HEK293 (cell line): Measurements from ENCODE around the gene RFXAP.

Experiments used
- CTCF ChIA-PET: fragments of 350-600 bp; formaldehyde crosslinking; extraction: SDS; loops from one replicate; lab custom pipeline; 2021; ENCODE audit warnings: antibody characterized with exemption; lab: Yijun Ruan, JAX
- POLR2A ChIA-PET: fragments of 300-600 bp; formaldehyde crosslinking; extraction: SDS; loops from one replicate; lab custom pipeline; 2020; ENCODE audit warnings: antibody characterized with exemption, inconsistent platforms; lab: Yijun Ruan, JAX
- H3K27ac ChIP-seq: fragments of 200-500 bp; sonication (Bioruptor generic); 2 replicates; pipeline ENCODE4 v1.5.1; 2014; ENCODE audit warnings: low read depth, low read length, control low read depth, inconsistent platforms; ENCODE audit errors: extremely low read depth
- H3K36me3 ChIP-seq, 2 experiments: fragments of 200-500 bp in 1 of 2; sonication (Bioruptor generic) in 1 of 2; 1 replicate in 1 of 2; 2 replicates in 1 of 2; pipeline ENCODE4 v1.5.1; 2014 to 2017; ENCODE audit warnings: inconsistent platforms in 2 of 2, low read length in 2 of 2; ENCODE audit not compliant: control insufficient read depth in 2 of 2, insufficient read depth in 1 of 2
- H3K4me1 ChIP-seq: fragments of 200-500 bp; sonication (Bioruptor generic); 2 replicates; pipeline ENCODE4 v1.5.1; 2014; ENCODE audit warnings: mild to moderate bottlenecking, low read length, inconsistent platforms; ENCODE audit not compliant: control insufficient read depth, insufficient read depth
- H3K4me3 ChIP-seq: 2 replicates; pipeline ENCODE4 v1.5.1; 2011; ENCODE audit warnings: low read depth, mild to moderate bottlenecking, control low read depth, low read length, moderate library complexity
- H3K9me3 ChIP-seq: fragments of 200-500 bp; sonication (Bioruptor generic); 2 replicates; pipeline ENCODE4 v1.5.1; 2014; ENCODE audit warnings: low read depth, low read length, inconsistent platforms; ENCODE audit not compliant: control insufficient read depth, insufficient read depth
- BCL11A ChIP-seq: fragments of 450-650 bp; formaldehyde crosslinking; IDR thresholded peaks from 2 replicates; pipeline ENCODE4 v1.5.1; 2016; ENCODE audit warnings: low read depth, missing biosample characterization, missing genetic modification characterization
- FEZF1 ChIP-seq: fragments of 450-650 bp; formaldehyde crosslinking; IDR thresholded peaks from 2 replicates; pipeline ENCODE4 v1.5.1; 2016; ENCODE audit warnings: missing biosample characterization, missing genetic modification characterization
- GLI4 ChIP-seq: fragments of 450-650 bp; formaldehyde crosslinking; IDR thresholded peaks from 2 replicates; pipeline ENCODE4 v1.5.1; 2016; ENCODE audit warnings: missing biosample characterization, missing genetic modification characterization
- KLF10 ChIP-seq: fragments of 450-650 bp; IDR thresholded peaks from 2 replicates; pipeline ENCODE4 v1.5.1; 2018; ENCODE audit warnings: missing biosample characterization, mild to moderate bottlenecking, missing genetic modification characterization
- MYNN ChIP-seq: fragments of 450-650 bp; formaldehyde crosslinking; IDR thresholded peaks from 2 replicates; pipeline ENCODE4 v1.5.1; 2016; ENCODE audit warnings: missing biosample characterization, missing genetic modification characterization, borderline replicate concordance
- PRDM1 ChIP-seq: fragments of 450-650 bp; formaldehyde crosslinking; IDR thresholded peaks from 2 replicates; pipeline ENCODE4; 2016; ENCODE audit warnings: missing biosample characterization, missing genetic modification characterization
- SETDB1 ChIP-seq: IDR thresholded peaks from one replicate; pipeline ENCODE4 v1.6.1; 2017; ENCODE audit warnings: mild to moderate bottlenecking, low read length, moderate library complexity, mixed read lengths; ENCODE audit not compliant: insufficient read length
- SP7 ChIP-seq: fragments of 450-650 bp; formaldehyde crosslinking; IDR thresholded peaks from 2 replicates; pipeline ENCODE4 v1.5.1; 2016; ENCODE audit warnings: missing biosample characterization, missing genetic modification characterization
- ZBTB1 ChIP-seq: fragments of 450-650 bp; formaldehyde crosslinking; IDR thresholded peaks from 2 replicates; pipeline ENCODE4 v1.5.1; 2016; ENCODE audit warnings: missing biosample characterization, missing genetic modification characterization
- ZBTB7A ChIP-seq: fragments of 450-650 bp; formaldehyde crosslinking; IDR thresholded peaks from 2 replicates; pipeline ENCODE4 v1.5.1; 2016; ENCODE audit warnings: low read depth, missing biosample characterization, missing genetic modification characterization
- ZNF157 ChIP-seq: fragments of 450-650 bp; formaldehyde crosslinking; IDR thresholded peaks from 2 replicates; pipeline ENCODE4 v1.5.1; 2016; ENCODE audit warnings: missing biosample characterization, missing genetic modification characterization
- ZNF175 ChIP-seq: fragments of 450-650 bp; formaldehyde crosslinking; IDR thresholded peaks from 2 replicates; pipeline ENCODE4 v1.5.1; 2016; ENCODE audit warnings: missing biosample characterization, missing genetic modification characterization
- ZNF184 ChIP-seq: fragments of 450-650 bp; IDR thresholded peaks from 2 replicates; pipeline ENCODE4 v1.5.1; 2018; ENCODE audit warnings: missing biosample characterization, mild to moderate bottlenecking, missing genetic modification characterization
- ZNF19 ChIP-seq: fragments of 450-650 bp; formaldehyde crosslinking; IDR thresholded peaks from 2 replicates; pipeline ENCODE4; 2016; ENCODE audit warnings: missing biosample characterization, missing genetic modification characterization, low read depth
- ZNF416 ChIP-seq: fragments of 450-650 bp; formaldehyde crosslinking; IDR thresholded peaks from 2 replicates; pipeline ENCODE4 v1.5.1; 2016; ENCODE audit warnings: missing biosample characterization, missing genetic modification characterization
- ZNF433 ChIP-seq: fragments of 450-650 bp; formaldehyde crosslinking; IDR thresholded peaks from 2 replicates; pipeline ENCODE4 v1.5.1; 2016; ENCODE audit warnings: missing biosample characterization, missing genetic modification characterization, low read depth
- ZNF571 ChIP-seq: fragments of 450-650 bp; formaldehyde crosslinking; IDR thresholded peaks from 2 replicates; pipeline ENCODE4 v1.5.0; 2017; ENCODE audit warnings: missing biosample characterization, missing genetic modification characterization
- ZNF585B ChIP-seq: fragments of 450-650 bp; formaldehyde crosslinking; IDR thresholded peaks from 2 replicates; pipeline ENCODE4 v1.5.1; 2016; ENCODE audit warnings: missing biosample characterization, missing genetic modification characterization
- ZNF701 ChIP-seq: fragments of 450-650 bp; formaldehyde crosslinking; IDR thresholded peaks from 2 replicates; pipeline ENCODE4 v1.5.1; 2016; ENCODE audit warnings: missing biosample characterization, missing genetic modification characterization
- ZNF791 ChIP-seq: fragments of 450-650 bp; formaldehyde crosslinking; IDR thresholded peaks from 2 replicates; pipeline ENCODE4 v1.5.1; 2016; ENCODE audit warnings: missing biosample characterization, missing genetic modification characterization
- ZNF830 ChIP-seq: fragments of 450-650 bp; IDR thresholded peaks from 2 replicates; pipeline ENCODE4 v1.5.0; 2018; ENCODE audit warnings: missing biosample characterization, missing genetic modification characterization, low read depth, mild to moderate bottlenecking, moderate library complexity
- ZSCAN23 ChIP-seq: fragments of 450-650 bp; formaldehyde crosslinking; IDR thresholded peaks from 2 replicates; pipeline ENCODE4 v1.5.1; 2016; ENCODE audit warnings: missing biosample characterization, missing genetic modification characterization
- ZXDB ChIP-seq: fragments of 450-650 bp; formaldehyde crosslinking; IDR thresholded peaks from 2 replicates; pipeline ENCODE4 v1.5.1; 2016; ENCODE audit warnings: missing biosample characterization, missing genetic modification characterization
- TF ChIP-seq, protein P1 (sequence below): fragments of 450-650 bp; formaldehyde crosslinking; IDR thresholded peaks from 2 replicates; pipeline ENCODE4 v1.5.1; 2016; ENCODE audit warnings: missing biosample characterization, missing genetic modification characterization, borderline replicate concordance
- TF ChIP-seq, protein P2 (sequence below): fragments of 450-650 bp; formaldehyde crosslinking; IDR thresholded peaks from 2 replicates; pipeline ENCODE4 v1.5.1; 2016; ENCODE audit warnings: missing biosample characterization, missing genetic modification characterization
- TF ChIP-seq, protein P3 (sequence below): fragments of 450-650 bp; formaldehyde crosslinking; IDR thresholded peaks from 2 replicates; pipeline ENCODE4 v1.5.1; 2016; ENCODE audit warnings: missing biosample characterization, missing genetic modification characterization
- TF ChIP-seq, protein P4 (sequence below): fragments of 450-650 bp; formaldehyde crosslinking; optimal IDR thresholded peaks from 2 replicates; pipeline ENCODE3; 2016; ENCODE audit warnings: missing biosample characterization, mild to moderate bottlenecking, missing genetic modification characterization

RFXAP gene

DNA sequence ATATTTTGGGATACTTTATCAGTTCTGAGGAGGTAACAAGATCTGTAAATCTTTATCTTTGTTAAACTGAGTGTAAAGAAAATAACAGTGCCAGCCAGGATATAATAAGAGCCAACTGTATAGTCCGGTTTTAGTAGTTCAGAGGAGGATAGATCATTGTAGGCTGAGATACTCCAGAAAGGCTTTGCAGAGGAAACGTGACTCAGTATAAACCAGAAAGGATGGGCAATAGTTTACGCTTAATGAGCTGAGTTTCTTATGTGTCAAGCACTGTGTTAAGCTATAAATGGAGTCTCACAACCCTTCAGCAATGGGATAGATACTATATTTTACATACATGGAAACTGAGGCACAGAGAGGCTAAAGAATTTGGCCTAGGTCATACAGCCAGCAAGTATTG is 3.8 kb downstream of the RFXAP start:
- ChIA-PET POLR2A (no interaction called here), CTCF (no interaction called here)
- no peak overlapping the region for H3K27ac ChIP-seq
- H3K4me1 ChIP-seq = peaks cover 7% of the 10 kb centered on the region
- peaks cover 13 to 21% of the 10 kb centered on the region in 2 experiments for H3K36me3 ChIP-seq
- no peaks in the 10 kb centered on the region for H3K9me3 ChIP-seq
- no peak overlapping the region for H3K4me3 ChIP-seq
- TF ChIP-seq MYNN (tag by site-specific recombination) (no peak), ZNF585B (tag by site-specific recombination) (no peak), ZSCAN23 (tag by site-specific recombination) (no peak), KLF10 (tag by site-specific recombination) (no peak), GLI4 (tag by site-specific recombination) (no peak), ZBTB1 (tag by site-specific recombination) (no peak), ZXDB (tag by site-specific recombination) (no peak), ZNF830 (no peak), SP7 (tag by site-specific recombination) (no peak), ZNF19 (tag by site-specific recombination) (no peak)
- TF ChIP-seq, protein P1, sequence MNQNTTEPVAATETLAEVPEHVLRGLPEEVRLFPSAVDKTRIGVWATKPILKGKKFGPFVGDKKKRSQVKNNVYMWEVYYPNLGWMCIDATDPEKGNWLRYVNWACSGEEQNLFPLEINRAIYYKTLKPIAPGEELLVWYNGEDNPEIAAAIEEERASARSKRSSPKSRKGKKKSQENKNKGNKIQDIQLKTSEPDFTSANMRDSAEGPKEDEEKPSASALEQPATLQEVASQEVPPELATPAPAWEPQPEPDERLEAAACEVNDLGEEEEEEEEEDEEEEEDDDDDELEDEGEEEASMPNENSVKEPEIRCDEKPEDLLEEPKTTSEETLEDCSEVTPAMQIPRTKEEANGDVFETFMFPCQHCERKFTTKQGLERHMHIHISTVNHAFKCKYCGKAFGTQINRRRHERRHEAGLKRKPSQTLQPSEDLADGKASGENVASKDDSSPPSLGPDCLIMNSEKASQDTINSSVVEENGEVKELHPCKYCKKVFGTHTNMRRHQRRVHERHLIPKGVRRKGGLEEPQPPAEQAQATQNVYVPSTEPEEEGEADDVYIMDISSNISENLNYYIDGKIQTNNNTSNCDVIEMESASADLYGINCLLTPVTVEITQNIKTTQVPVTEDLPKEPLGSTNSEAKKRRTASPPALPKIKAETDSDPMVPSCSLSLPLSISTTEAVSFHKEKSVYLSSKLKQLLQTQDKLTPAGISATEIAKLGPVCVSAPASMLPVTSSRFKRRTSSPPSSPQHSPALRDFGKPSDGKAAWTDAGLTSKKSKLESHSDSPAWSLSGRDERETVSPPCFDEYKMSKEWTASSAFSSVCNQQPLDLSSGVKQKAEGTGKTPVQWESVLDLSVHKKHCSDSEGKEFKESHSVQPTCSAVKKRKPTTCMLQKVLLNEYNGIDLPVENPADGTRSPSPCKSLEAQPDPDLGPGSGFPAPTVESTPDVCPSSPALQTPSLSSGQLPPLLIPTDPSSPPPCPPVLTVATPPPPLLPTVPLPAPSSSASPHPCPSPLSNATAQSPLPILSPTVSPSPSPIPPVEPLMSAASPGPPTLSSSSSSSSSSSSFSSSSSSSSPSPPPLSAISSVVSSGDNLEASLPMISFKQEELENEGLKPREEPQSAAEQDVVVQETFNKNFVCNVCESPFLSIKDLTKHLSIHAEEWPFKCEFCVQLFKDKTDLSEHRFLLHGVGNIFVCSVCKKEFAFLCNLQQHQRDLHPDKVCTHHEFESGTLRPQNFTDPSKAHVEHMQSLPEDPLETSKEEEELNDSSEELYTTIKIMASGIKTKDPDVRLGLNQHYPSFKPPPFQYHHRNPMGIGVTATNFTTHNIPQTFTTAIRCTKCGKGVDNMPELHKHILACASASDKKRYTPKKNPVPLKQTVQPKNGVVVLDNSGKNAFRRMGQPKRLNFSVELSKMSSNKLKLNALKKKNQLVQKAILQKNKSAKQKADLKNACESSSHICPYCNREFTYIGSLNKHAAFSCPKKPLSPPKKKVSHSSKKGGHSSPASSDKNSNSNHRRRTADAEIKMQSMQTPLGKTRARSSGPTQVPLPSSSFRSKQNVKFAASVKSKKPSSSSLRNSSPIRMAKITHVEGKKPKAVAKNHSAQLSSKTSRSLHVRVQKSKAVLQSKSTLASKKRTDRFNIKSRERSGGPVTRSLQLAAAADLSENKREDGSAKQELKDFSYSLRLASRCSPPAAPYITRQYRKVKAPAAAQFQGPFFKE (tag by site-specific recombination) = no peak
- TF ChIP-seq, protein P2, sequence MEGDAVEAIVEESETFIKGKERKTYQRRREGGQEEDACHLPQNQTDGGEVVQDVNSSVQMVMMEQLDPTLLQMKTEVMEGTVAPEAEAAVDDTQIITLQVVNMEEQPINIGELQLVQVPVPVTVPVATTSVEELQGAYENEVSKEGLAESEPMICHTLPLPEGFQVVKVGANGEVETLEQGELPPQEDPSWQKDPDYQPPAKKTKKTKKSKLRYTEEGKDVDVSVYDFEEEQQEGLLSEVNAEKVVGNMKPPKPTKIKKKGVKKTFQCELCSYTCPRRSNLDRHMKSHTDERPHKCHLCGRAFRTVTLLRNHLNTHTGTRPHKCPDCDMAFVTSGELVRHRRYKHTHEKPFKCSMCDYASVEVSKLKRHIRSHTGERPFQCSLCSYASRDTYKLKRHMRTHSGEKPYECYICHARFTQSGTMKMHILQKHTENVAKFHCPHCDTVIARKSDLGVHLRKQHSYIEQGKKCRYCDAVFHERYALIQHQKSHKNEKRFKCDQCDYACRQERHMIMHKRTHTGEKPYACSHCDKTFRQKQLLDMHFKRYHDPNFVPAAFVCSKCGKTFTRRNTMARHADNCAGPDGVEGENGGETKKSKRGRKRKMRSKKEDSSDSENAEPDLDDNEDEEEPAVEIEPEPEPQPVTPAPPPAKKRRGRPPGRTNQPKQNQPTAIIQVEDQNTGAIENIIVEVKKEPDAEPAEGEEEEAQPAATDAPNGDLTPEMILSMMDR (tag by site-specific recombination) = no peak
- TF ChIP-seq, protein P3, sequence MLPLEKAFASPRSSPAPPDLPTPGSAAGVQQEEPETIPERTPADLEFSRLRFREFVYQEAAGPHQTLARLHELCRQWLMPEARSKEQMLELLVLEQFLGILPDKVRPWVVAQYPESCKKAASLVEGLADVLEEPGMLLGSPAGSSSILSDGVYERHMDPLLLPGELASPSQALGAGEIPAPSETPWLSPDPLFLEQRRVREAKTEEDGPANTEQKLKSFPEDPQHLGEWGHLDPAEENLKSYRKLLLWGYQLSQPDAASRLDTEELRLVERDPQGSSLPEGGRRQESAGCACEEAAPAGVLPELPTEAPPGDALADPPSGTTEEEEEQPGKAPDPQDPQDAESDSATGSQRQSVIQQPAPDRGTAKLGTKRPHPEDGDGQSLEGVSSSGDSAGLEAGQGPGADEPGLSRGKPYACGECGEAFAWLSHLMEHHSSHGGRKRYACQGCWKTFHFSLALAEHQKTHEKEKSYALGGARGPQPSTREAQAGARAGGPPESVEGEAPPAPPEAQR (tag by site-specific recombination) = no peak
- TF ChIP-seq, protein P4, sequence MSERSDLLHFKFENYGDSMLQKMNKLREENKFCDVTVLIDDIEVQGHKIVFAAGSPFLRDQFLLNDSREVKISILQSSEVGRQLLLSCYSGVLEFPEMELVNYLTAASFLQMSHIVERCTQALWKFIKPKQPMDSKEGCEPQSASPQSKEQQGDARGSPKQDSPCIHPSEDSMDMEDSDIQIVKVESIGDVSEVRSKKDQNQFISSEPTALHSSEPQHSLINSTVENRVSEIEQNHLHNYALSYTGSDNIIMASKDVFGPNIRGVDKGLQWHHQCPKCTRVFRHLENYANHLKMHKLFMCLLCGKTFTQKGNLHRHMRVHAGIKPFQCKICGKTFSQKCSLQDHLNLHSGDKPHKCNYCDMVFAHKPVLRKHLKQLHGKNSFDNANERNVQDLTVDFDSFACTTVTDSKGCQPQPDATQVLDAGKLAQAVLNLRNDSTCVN = no peak

DNA sequence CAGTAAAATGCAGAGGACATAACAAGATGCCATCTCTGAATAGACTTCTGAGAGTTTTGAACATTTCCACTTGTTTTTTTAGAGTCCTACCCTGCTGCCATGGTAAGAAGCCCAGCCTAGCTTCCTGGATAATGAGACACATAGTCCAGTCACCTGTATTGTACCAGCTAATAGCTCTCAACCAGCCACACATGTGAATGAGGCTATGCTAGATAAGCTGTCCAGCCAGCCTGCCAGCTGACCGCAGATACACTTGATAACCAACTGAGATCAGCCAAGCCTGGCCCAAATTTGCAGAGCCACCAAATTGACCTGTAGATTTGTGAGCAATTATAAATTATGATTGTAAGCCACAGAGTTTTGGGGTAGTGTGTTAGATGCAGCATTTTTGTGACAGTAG is 10.7 kb downstream of the RFXAP start:
- POLR2A ChIA-PET = interaction anchor here (0.6 kb wide), 1 partner anchor 103 kb away, joined by 6 read pairs; no protein-coding TSS in a partner anchor
- H3K36me3 ChIP-seq = peaks cover 13 to 45% of the 10 kb centered on the region in 2 experiments

More for the DNA sequence above, 10.7 kb downstream of the RFXAP start:
- H3K4me3 ChIP-seq = no peak overlapping the region
- no peaks in the 10 kb centered on the region for H3K4me1 ChIP-seq
- H3K27ac ChIP-seq = no peak overlapping the region
- no peak for TF ChIP-seq ZNF791 (tag by site-specific recombination)
- TF ChIP-seq PRDM1 (tag by site-specific recombination) = no peak
- TF ChIP-seq ZNF701 (tag by site-specific recombination) = no peak
- TF ChIP-seq ZNF184 = no peak
- no peak for TF ChIP-seq ZNF433 (tag by site-specific recombination)
- no peak for TF ChIP-seq BCL11A (tag by site-specific recombination)
- TF ChIP-seq SETDB1 = no peak
- TF ChIP-seq ZXDB (tag by site-specific recombination) = no peak
- TF ChIP-seq FEZF1 (tag by site-specific recombination) = no peak
- TF ChIP-seq ZNF571 (tag by site-specific recombination) = no peak
- no peak for TF ChIP-seq ZSCAN23 (tag by site-specific recombination)
- TF ChIP-seq ZNF157 (tag by site-specific recombination) = no peak
- no peak for TF ChIP-seq ZNF175 (tag by site-specific recombination)
- no peak for TF ChIP-seq ZNF19 (tag by site-specific recombination)
- no peak for TF ChIP-seq ZNF416 (tag by site-specific recombination)
- TF ChIP-seq ZBTB7A (tag by site-specific recombination) = no peak
- CTCF ChIA-PET = no interaction called here
- H3K9me3 ChIP-seq = no peaks in the 10 kb centered on the region
